ENCODE data around the gene LCP1.
A peak's percentile ranks its signal among the peaks of the same experiment; 100 is the strongest.

The LCP1 gene

DNA sequence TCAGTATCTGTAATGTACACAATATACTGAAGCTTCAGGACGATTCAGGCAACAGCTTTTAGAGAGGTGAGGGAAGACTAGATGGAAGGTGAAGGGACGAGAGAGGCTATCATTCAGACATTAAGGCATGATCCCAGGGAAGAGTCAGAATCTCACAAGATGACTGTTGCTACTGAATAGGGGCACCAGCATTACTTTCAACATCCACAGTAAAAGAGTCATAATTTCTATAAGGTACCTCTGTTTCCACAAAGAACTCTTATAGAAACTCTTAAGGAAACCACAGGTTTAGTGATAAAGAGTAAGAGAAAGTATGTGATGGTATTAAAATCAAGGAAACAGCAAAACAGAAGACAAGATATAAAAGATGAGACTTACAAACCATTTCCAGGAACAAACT is 23.0 kb downstream of the LCP1 start:
- no peak for DNase-seq (ENCODE audit: low read depth, low spot score)

DNA sequence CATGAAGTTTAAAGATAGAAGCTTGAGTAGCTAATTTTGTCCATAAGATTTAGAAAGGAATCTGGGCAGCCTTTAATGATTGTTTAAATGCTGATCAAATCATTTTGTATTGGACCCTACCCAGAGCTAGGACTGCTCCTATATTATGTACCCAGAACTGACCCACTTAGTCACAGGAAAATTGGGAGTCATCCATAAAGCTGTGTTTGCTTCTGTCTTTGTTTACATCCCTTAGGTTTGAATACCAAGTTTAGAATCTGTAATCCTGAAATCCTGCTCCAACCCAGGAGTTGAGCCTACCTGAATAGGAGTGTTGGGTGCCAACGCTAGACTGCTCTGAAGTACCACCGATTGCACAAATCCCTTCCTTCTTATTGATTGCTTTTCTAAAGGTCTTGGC is 23.8 kb downstream of the LCP1 start:
- DNase-seq (ENCODE audit: low read depth, low spot score): no peak

DNA sequence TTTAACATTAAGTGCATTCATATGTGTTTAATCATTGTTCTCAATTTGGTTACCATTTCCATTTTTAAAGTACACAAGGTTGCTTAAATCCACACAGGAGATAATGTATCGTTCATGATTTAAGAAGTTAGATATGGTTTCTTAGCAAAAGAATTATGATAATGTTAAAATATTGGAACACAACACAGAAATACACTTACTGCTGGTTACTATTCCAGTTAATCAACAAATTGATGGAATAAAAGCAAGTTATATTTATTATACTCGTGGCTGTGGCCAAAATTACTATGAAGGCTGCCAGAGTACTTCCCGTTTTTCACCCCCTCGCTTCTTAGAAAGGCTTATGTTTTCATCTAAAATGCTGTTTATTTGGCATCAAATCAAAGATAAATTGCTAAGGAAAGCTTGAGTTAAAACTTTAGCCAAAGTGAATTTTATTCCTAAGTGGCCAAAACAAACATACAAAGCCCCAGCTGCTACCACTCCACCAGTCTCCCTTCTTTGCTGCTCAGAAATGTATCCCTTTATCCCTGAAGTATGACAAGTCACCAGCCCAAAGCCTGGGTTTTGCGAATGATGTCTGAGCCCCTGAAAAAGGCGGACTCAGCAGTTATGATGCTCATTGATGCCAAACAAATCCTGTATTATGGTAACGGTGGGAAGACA is 27.7 kb downstream of the LCP1 start:
- no peak for DNase-seq (ENCODE audit: low read depth, low spot score)

DNA sequence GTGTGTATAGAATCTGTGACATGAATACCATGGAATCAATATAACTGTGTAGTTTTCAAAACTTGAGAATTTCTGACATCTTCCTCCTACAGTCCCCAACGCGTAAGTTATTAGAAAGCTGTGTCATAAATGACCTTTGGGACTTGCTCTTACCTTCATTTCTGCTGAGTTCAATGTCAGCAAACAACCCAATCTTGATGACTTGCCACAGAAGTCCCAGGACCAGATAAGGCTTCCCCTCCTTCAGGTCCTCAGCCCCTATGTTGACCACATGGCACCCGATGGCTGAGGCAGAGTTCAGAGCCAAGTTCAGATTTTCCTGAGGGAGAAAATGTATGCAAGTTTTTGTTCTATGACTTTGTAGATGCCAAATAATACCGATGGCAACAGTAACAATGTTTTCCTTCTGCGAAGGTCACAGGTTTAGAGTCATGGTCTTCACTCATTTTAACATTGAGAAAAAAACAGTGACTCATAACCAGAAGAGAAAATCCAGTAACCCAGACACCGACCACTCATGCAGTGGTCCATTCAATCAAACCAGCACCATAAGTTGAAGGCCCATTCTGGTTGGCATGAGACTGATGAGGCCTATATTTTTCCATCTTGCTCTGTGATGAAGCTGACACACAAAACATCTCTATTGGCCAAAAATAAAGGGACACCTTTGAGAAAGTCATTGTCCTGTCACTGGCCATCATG is 29.2 kb downstream of the LCP1 start:
- DNase-seq (ENCODE audit: low read depth, low spot score): no peak

DNA sequence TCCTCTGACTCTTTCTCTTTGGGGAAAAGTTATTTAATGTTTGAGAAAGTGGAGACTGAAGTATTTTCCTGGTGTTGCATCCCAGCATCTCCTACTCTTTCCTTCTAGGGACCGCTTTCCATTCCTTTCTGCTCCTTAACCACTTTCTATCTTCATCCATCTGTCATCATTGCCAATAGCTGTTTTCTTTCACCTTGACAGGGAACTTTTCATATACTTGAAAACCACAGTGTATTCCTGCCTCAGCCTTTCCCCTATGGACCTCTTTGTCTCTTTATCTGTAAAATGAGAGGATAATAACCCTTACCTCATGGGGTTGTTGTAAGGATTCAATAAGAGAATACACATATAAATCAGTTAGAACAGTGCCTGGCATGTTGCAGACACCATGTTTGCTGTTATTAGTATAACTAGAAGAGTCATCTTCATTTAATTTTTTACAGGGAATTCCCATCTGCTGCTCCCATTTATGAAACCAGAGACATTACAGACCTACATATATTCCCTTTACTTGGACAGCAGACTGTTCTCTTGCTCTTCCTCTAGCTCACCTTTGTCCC is 31.8 kb downstream of the LCP1 start:
- DNase-seq (ENCODE audit: low read depth, low spot score): no peak

DNA sequence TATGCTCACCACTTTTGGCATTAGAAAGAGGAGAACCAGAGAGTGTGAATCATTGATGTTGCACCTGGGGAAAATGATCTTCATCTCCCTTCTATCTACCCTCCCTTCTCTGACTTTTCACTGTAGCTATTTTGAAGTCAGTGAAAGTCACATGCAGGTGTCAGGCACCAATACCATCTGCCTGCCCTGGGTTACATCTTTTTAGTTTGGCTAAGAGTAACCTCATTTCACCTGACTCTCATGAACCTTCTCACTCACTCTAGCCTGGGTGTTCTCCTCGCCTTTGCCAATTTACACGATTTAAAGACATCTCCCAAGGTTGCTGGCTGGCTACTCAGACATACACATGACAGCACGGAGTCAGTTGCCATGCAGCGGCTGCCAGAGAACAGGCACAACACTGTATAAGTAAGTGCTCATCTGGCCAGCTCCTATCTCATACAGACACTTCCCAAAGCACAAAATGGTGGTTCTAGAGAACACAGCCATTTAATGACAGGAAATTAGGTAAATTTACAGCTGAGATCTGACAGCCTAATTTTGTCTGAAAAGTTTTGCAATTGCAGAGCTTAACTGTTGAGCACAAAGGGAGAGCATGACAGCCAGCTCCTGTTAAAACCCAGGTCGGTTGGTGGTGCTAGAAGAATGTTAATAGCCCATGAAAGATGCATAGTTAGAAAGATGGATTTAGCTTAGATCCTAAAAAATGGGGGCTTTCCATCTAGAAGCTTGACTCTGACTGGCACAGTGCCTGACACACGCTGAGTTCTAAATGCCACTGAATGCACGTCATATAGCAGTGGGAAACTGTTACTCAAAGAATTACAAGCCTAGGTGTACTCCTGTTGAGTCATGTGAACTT is 32.5 kb downstream of the LCP1 start:
- DNase-seq (ENCODE audit: low read depth, low spot score): no peak

DNA sequence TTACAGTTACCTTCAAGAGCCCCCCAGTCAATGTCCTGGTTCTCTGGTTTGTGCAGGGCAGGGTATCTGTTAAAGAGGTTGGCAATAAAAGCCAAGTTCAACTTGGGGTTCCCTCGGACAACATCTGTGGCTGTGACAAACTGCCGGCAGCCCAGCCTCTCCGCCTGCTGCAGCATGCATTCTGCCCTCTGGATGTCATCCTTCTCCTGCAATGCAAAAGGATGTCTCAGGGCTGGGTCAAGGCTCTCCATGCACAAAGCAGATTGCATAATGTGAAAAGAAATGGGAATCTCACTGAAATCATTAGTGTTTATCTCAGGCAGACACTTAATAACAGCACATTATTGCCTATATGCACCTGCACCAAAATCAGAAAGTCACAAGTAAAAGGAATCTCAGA is 35.1 kb downstream of the LCP1 start:
- no peak for DNase-seq (ENCODE audit: low read depth, low spot score)

DNA sequence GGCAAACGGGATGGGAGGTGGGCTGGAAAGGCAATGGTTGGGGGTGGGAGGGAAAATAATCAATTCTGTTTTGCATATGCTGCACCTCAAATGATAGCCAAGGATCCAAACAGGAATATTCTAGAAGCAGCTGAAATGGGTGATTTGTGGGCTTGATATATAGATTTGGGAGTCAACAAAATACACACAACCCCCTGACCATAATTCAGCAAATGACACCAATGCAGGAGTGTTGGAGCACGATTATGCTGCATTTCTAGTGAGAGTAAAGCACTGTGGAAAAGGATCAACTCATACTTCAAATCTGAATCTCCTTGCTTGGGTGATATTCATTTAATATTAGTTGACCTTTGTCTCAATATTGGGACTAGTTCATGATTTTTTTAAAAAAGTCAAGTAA is 36.0 kb downstream of the LCP1 start:
- DNase-seq (ENCODE audit: low read depth, low spot score): no peak

DNA sequence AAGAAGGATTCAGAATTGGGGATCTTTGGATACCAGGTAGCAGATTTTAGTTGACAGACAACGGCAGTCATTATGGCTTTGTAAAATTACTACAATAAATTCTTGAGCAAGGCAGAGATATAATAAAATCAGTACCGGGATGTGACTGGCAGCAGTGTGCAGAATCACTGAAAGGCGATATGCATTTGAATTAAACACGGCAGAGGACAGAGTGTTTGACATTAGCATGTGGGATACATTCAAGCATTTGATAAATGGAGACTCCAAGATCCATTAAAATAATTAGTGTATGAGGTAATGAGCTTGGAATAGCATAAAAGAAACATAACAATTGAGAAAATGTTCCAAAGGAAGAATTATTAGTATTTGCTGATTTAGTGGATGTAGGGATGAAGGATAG is 36.8 kb downstream of the LCP1 start:
- no peak for DNase-seq (ENCODE audit: low read depth, low spot score)

DNA sequence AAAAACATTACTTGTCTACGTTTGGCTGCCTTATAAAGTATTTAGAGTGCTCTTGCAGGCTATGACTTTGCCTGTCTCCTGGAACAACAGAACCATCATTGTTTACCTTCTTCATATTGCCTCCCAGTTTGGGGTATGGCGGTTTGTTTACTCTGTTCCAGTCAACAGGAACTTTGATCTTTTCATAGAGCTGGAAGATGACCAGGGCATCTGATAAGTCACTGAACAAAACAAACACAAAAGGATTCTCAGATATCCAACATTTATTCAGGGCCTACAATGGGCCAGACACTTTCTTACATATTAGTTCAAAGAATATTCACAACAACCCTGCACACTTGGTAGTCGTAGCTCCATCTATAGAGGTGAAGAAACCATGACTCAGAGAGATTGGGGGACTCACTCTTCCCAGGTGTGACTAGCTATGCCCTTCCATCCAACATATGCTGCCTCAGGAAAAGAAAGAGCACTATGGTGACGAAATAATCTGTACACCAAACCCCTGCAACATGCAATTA is 38.7 kb downstream of the LCP1 start:
- no peak for DNase-seq (ENCODE audit: low read depth, low spot score)

DNA sequence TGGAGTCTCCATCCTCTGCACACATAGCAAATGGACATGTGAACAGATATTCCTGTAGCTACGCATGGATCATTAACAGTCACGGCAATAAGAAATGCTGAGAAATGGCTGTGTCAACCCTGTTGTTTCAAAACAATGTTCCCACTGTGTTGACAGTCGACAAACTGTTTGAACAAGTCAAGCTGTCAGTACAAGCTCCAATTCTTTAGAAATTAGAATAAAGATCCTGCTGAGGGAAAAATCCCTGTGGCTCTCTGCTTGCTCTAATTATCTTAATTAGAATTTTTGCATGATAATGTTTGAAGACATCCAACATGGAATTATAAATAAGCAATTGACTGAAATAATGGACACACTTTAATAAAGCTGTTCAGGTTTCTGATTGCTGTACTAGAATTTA is 39.2 kb downstream of the LCP1 start:
- no peak for DNase-seq (ENCODE audit: low read depth, low spot score)

DNA sequence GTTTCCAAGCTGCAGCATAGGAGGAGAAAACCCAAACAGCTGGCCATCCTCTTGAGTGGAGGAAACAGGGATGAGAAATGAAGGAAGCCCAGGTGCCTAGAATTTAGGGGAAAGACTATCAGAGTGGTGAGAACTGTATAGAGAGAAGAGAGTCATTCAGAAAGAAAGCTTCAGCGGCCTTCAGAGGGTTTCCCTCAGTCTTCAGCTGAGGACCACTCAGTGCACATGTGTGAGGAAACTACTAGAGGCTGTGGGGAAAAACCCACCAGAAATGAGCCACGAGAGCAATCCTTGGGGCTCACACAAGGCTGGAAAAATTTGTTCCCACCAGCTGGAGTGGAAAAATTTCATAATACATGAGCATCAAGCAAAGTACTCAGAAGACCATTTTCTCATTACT is 41.9 kb downstream of the LCP1 start:
- no peak for DNase-seq (ENCODE audit: low read depth, low spot score)

DNA sequence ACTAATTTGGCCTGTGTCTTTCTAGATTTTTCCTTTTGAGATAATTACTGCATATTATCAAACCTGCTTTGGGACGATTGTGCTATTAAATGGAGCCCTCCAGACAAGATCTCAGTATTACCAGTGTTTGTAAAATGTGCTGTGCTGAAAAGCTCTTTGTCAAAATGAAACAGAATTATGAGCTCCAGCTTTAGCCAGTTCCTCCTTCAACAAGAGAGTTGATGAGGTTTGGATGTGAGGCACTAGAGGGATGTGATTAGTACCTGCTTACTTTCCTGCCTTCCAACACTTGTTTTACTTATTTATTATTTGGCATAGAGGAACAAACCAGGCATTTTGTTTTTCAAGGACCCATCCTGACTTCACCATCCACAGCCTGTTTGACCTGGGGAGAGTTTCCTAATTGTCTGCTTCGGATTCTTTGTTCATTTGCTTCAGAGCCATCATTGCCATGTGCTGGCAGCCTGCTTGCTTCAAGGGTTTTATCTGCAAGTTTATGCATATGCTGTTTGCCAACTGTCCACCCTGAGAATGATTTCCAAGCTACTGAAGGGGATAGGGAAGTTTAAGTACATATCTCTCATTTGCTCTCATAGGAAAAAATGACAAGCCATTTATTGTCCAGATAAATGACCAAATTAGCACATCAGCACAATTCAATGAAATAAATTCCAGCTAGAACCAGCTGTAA is 44.2 kb downstream of the LCP1 start:
- DNase-seq (ENCODE audit: low read depth, low spot score): no peak

DNA sequence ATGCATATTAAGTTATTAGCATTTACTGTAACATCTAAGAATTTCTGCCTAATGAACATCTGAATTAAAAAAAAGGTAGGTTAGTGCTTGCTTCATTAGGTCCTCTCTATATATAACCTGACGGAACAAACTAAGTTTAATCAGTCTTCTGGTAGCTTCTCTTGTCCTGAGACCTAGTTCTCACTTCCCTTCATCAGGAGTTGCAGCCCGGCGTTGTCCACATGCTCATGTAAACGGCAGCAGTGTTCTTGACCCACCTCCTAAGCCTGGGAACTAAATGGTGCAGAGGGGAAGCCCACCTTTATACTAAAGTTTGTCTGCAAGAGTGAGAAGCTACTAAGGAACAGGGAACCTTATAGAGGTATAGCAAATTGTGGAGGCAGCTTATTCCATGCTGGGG is 45.3 kb downstream of the LCP1 start:
- DNase-seq (ENCODE audit: low read depth, low spot score): no peak

DNA sequence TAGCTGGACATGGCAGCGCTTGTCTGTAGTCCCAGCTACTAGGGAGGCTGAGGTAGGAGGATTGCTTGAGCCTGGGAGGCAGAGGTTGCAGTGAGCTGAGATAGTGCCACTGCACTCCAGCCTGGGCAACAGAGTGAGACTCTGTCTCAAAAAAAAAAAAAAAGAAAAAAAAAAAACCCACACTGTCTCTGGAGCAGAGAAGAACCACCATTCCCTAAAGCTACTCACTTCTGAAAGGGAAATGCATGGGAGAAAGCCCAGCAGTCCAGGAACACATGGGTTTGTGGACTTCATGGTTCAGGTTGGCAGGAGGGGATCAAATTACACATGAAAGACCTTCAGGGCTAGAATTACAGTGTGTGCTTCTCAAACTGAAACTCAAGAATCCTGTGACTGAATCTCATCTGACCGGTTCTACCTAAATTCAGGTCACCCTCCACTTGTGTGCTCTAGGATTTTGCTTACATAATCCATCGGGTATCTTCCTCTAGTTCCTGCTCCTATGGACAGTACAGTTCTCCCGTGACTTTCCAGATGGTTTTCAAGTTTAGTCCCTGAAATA is 46.9 kb downstream of the LCP1 start:
- peak; percentile 61 for DNase-seq (ENCODE audit: low read depth, low spot score)

DNA sequence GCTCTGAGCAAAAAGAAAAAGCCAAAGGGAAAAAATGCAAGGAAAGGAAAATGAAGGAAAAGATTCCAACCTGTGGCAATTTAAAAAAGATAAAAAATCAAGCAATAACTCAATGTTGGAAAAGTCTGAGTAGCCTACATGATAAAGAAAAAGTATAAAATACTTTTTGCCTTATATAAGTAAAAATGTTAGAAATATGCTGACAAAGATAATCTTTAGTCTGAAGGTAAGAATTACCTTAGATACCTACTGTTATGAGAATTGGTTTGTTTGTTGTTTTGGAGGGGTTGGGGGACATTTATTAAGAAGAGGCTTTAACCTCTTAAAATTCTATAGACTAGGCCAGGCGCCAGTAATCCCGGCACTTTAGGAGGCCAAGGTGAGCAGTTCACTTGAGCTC is 47.5 kb downstream of the LCP1 start:
- DNase-seq (ENCODE audit: low read depth, low spot score): no peak

DNA sequence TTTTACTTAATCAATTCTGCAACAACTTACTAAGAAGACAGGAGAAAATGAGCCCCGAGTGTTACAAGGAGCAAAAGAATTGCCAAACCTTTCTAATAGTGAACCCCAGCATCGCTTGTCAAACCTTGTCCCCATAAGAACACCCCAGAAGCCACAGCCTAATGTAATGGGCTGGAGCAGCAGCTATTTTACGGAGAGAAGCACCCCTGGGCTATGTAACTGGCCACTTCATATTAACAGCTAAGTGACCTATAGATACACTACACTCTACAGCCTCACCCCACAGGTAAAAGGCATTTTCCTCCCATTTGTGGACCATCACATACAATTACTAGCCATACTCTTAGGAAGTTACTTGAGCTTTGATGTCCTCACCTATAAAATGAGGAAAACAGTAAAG is 49.9 kb downstream of the LCP1 start:
- no peak for DNase-seq (ENCODE audit: low read depth, low spot score)

DNA sequence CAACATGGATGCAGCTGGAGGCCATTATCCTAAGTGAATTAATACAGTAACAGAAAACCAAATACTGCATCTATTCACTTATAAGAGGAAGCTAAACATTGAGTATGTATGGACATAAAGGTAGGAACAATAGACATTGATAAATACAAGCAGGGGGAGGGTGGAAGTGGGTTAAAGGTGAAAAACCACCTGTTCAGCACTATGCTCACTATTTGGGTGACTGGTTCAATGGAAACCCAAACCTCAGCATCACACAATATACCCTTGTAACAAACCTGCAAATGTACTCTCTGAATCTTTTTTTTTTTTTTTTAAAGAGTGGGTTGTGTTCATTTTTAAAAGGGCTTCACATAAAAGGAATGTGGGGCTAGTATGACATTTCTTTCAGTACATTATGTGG is 50.3 kb downstream of the LCP1 start:
- no peak for DNase-seq (ENCODE audit: low read depth, low spot score)

DNA sequence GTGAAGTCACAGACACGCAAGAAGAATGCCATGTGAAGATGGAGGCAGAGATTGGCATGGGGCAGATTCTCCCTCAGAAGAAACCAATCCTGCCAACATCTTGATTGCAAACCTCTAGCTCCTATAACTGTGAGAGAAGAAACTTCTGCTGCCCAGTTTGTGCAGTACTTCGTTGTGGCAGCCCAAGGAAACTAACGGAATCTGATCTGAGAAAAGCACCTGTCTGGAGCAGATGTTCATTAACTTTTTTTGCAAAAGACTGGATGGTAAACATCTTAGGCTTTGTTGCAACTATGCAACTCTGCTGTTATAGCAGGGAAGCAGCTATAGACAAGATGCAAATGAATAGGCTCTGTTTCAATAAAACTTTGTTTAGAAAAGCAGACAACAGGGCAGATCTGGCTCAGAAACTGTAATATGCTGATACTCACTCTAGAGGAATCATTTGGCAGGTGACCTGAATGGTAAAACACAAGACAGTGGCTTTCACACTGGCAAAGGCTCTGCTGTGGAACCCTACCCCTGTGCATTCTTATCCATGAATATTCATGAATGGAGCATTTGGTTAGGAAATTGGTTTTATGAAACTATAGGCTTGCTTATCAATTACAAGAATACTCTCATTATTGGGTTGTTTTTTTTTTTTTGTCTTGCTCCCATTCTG is 51.9 kb downstream of the LCP1 start:
- DNase-seq (ENCODE audit: low read depth, low spot score): no peak

DNA sequence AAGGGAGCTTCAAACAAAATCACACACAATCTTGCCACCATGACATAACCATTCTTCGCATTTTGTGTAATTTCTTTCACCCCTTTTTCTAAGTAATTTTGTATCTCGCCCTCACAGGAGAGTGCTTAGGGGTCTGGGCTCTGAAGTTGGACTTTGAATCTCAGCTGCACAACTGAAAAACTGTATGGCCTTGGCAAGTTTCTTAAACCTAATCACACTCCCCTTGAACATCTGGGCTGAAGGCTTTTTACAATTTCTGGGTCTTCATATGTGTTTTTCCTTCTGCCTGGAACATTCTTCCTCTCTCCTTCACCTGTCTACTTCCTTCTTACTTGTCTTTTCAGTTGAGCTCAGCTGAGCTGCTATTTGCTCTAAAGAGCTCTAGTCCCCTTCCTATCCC is 52.9 kb downstream of the LCP1 start:
- no peak for DNase-seq (ENCODE audit: low read depth, low spot score)
